ENCODE measurements around the gene ZNF764.

ZNF764 gene

GRCh38 chr16:30581457-30581856, 23.3 kb upstream of the ZNF764 start:
- peaks cover 4% of the 10 kb centered on the region for H4K20me1 ChIP-seq (ENCODE audit: insufficient read depth, low read length, poor library complexity, severe bottlenecking)
- H3K9me3 ChIP-seq (ENCODE audit: insufficient read depth, low read depth, low read length) = no peaks in the 10 kb centered on the region
- no peak overlapping the region for H3K4me3 ChIP-seq (ENCODE audit: low read length, poor library complexity, severe bottlenecking)
- no peaks in the 10 kb centered on the region for H3K9me2 ChIP-seq (replicated peaks; ENCODE audit: low read depth, low read length)
- TF ChIP-seq CTCF (conservative IDR thresholded peaks at IDR 0.05; ENCODE audit: low read length) = no peak
- no peak for TF ChIP-seq EZH2phosphoT487 (IDR thresholded peaks at IDR 0.05; ENCODE audit: borderline replicate concordance)
- H3F3A ChIP-seq (ENCODE audit: low read depth) = no peaks in the 10 kb centered on the region
- peak overlapping the region; percentile 42 for H3K4me2 ChIP-seq (ENCODE audit: low read depth, low read length, poor library complexity, severe bottlenecking)
- H3K27me3 ChIP-seq (ENCODE audit: insufficient read depth, low read length, poor library complexity, severe bottlenecking) = peaks cover 3% of the 10 kb centered on the region
- H2AFZ ChIP-seq (ENCODE audit: low read length) = no peak overlapping the region
- H3K79me2 ChIP-seq (ENCODE audit: insufficient read depth, low read length) = peaks cover 53% of the 10 kb centered on the region
- peaks cover 21% of the 10 kb centered on the region for H3K4me1 ChIP-seq (ENCODE audit: insufficient read depth, low read length, poor library complexity, severe bottlenecking)
- no peak overlapping the region for H3K9ac ChIP-seq (ENCODE audit: low read depth, low read length, poor library complexity, severe bottlenecking)
- H3K36me3 ChIP-seq (ENCODE audit: insufficient read depth, low read length) = no peaks in the 10 kb centered on the region

- Histone ChIP-seq H4K20me1 (ENCODE audit: insufficient read depth, low read length, poor library complexity, severe bottlenecking) (no peaks in the 10 kb centered on the region), H2AFZ (ENCODE audit: low read length) (no peak overlapping the region), H3K9ac (ENCODE audit: low read depth, low read length, poor library complexity, severe bottlenecking) (no peak overlapping the region), H3K4me1 (ENCODE audit: insufficient read depth, low read length, poor library complexity, severe bottlenecking) (peaks cover 23% of the 10 kb centered on the region), H3K4me2 (ENCODE audit: low read depth, low read length, poor library complexity, severe bottlenecking) (peak overlapping the region; percentile 29), H3F3A (ENCODE audit: low read depth) (no peaks in the 10 kb centered on the region), H3K9me3 (ENCODE audit: insufficient read depth, low read depth, low read length) (no peaks in the 10 kb centered on the region), H3K79me2 (ENCODE audit: insufficient read depth, low read length) (peaks cover 21% of the 10 kb centered on the region), H3K27me3 (ENCODE audit: insufficient read depth, low read length, poor library complexity, severe bottlenecking) (no peaks in the 10 kb centered on the region), H3K9me2 (replicated peaks; ENCODE audit: low read depth, low read length) (no peaks in the 10 kb centered on the region), H3K36me3 (ENCODE audit: insufficient read depth, low read length) (no peaks in the 10 kb centered on the region), H3K4me3 (ENCODE audit: low read length, poor library complexity, severe bottlenecking) (no peak overlapping the region)
- TF ChIP-seq EZH2phosphoT487 (IDR thresholded peaks at IDR 0.05; ENCODE audit: borderline replicate concordance) (no peak), CTCF (conservative IDR thresholded peaks at IDR 0.05; ENCODE audit: low read length) (no peak)
Measured at GRCh38 chr16:30574678-30575077, 16.5 kb upstream of the ZNF764 start.

GRCh38 chr16:30571445-30572322, 13.5 kb upstream of the ZNF764 start, which contains the start of gene ZNF688:
Gene ZNF688, minus strand, starts transcription at chr16:30571714. Its CDS starts 85 bp downstream, at chr16:30571629.
- no peaks in the 10 kb centered on the region for H3F3A ChIP-seq (ENCODE audit: low read depth)
- H3K79me2 ChIP-seq (ENCODE audit: insufficient read depth, low read length) = peaks cover 22% of the 10 kb centered on the region
- H4K20me1 ChIP-seq (ENCODE audit: insufficient read depth, low read length, poor library complexity, severe bottlenecking) = no peaks in the 10 kb centered on the region
- peak within 1 kb of the TSS; percentile 93 for H3K9ac ChIP-seq (ENCODE audit: low read depth, low read length, poor library complexity, severe bottlenecking)
- H3K4me1 ChIP-seq (ENCODE audit: insufficient read depth, low read length, poor library complexity, severe bottlenecking) = peaks cover 29% of the 10 kb centered on the region
- peak within 1 kb of the TSS; percentile 91 for H3K4me2 ChIP-seq (ENCODE audit: low read depth, low read length, poor library complexity, severe bottlenecking)
- H3K4me3 ChIP-seq (ENCODE audit: low read length, poor library complexity, severe bottlenecking) = peak within 1 kb of the TSS; percentile 96
- H2AFZ ChIP-seq (ENCODE audit: low read length) = peak within 1 kb of the TSS; percentile 84
- no peaks in the 10 kb centered on the region for H3K9me2 ChIP-seq (replicated peaks; ENCODE audit: low read depth, low read length)
- no peaks in the 10 kb centered on the region for H3K27me3 ChIP-seq (ENCODE audit: insufficient read depth, low read length, poor library complexity, severe bottlenecking)
- TF ChIP-seq CTCF (conservative IDR thresholded peaks at IDR 0.05; ENCODE audit: low read length) (no peak), EZH2phosphoT487 (IDR thresholded peaks at IDR 0.05; ENCODE audit: borderline replicate concordance) (no peak)
- H3K9me3 ChIP-seq (ENCODE audit: insufficient read depth, low read depth, low read length) = no peaks in the 10 kb centered on the region
- no peaks in the 10 kb centered on the region for H3K36me3 ChIP-seq (ENCODE audit: insufficient read depth, low read length)
